ENCODE measurements around the gene FASTKD2. TPM values are rescaled to one million over a fixed set of nuclear protein-coding genes. Genes with fewer than 3 reads are reported as not detected.

Gene FASTKD2
- total and polyA plus RNA-seq, 8 donors = 7.4 to 53.8 (median 11.9) TPM

- DNase-seq = no peak
- intact Hi-C loops (cut with DNase I; ENCODE audit: low total_unique reads) = no loop called here
- Histone ChIP-seq H3K27ac (no peak overlapping the region), H3K4me1 (no peaks in the 10 kb centered on the region), H3K9me3 (no peaks in the 10 kb centered on the region), H3K4me3 (no peak overlapping the region), H3K27me3 (peaks cover 0 to 3% (median 0%) of the 10 kb centered on the region in 3 donors), H3K36me3 (no peaks in the 10 kb centered on the region)
- WGBS, 5 donors = 67 to 79% (median 76%) methylated on average over 2 of the region's 2 CpGs
- TF ChIP-seq POLR2AphosphoS5 (IDR thresholded peaks at IDR 0.05) (no peak), CTCF (IDR thresholded peaks at IDR 0.05) (no peak), EP300 (IDR thresholded peaks at IDR 0.05) (no peak), POLR2A (IDR thresholded peaks at IDR 0.05) (no peak)
Measured at GRCh38 chr2:206733341-206733740, 32.1 kb upstream of the FASTKD2 start.

GRCh38 chr2:206736935-206737334 is 28.5 kb upstream of the FASTKD2 start:
- no peaks in the 10 kb centered on the region for H3K36me3 ChIP-seq
- intact Hi-C loops (cut with DNase I; ENCODE audit: low total_unique reads) = no loop called here
- no peaks in the 10 kb centered on the region for H3K27me3 ChIP-seq
- no peaks in the 10 kb centered on the region for H3K9me3 ChIP-seq
- H3K27ac ChIP-seq = no peak overlapping the region
- WGBS, 5 donors = 72 to 92% (median 85%) methylated on average over 5 of the region's 5 CpGs
- no peak overlapping the region for H3K4me3 ChIP-seq
- no peaks in the 10 kb centered on the region for H3K4me1 ChIP-seq
- no peak for DNase-seq
- TF ChIP-seq POLR2AphosphoS5 (IDR thresholded peaks at IDR 0.05) = no peak
- no peak for TF ChIP-seq CTCF (IDR thresholded peaks at IDR 0.05)
- TF ChIP-seq POLR2A (IDR thresholded peaks at IDR 0.05) = no peak
- no peak for TF ChIP-seq EP300 (IDR thresholded peaks at IDR 0.05)

GRCh38 chr2:206739271-206739670 is 26.1 kb upstream of the FASTKD2 start:
- TF ChIP-seq POLR2A (IDR thresholded peaks at IDR 0.05) = no peak
- TF ChIP-seq EP300 (IDR thresholded peaks at IDR 0.05) = no peak
- no peak for TF ChIP-seq CTCF (IDR thresholded peaks at IDR 0.05)
- no peak for TF ChIP-seq POLR2AphosphoS5 (IDR thresholded peaks at IDR 0.05)
- intact Hi-C loops (cut with DNase I; ENCODE audit: low total_unique reads) = no loop called here
- no peak overlapping the region for H3K27ac ChIP-seq
- H3K27me3 ChIP-seq = no peaks in the 10 kb centered on the region
- WGBS, 5 donors = 53 to 76% (median 73%) methylated on average over 2 of the region's 2 CpGs
- H3K4me3 ChIP-seq = no peak overlapping the region
- DNase-seq = no peak
- H3K36me3 ChIP-seq = no peaks in the 10 kb centered on the region
- no peaks in the 10 kb centered on the region for H3K4me1 ChIP-seq
- H3K9me3 ChIP-seq = no peaks in the 10 kb centered on the region

GRCh38 chr2:206740800-206741199 is 24.6 kb upstream of the FASTKD2 start:
- Histone ChIP-seq H3K9me3 (no peaks in the 10 kb centered on the region), H3K27me3 (no peaks in the 10 kb centered on the region), H3K4me3 (no peak overlapping the region), H3K36me3 (no peaks in the 10 kb centered on the region), H3K4me1 (no peaks in the 10 kb centered on the region), H3K27ac (no peak overlapping the region)
- no peak for DNase-seq
- TF ChIP-seq POLR2AphosphoS5 (IDR thresholded peaks at IDR 0.05) (no peak), POLR2A (IDR thresholded peaks at IDR 0.05) (no peak), CTCF (IDR thresholded peaks at IDR 0.05) (no peak), EP300 (IDR thresholded peaks at IDR 0.05) (no peak)
- intact Hi-C loops (cut with DNase I; ENCODE audit: low total_unique reads) = no loop called here
- 48 to 67% (median 64%) methylated on average over 2 of the region's 2 CpGs for WGBS, 5 donors

Measured in stomach (tissue), 9 donors.